Upper lobe of left lung (tissue), 4 donors: ENCODE data around the gene LIPT2.

ENCODE experiments used
- EP300 ChIP-seq, 4 donors: sonication (generic); formaldehyde crosslinking; IDR thresholded peaks; one replicate each; pipeline ENCODE4 v1.5.1; 2017; ENCODE audit warnings: antibody characterized with exemption in 4 of 4, control low read depth in 2 of 4
- POLR2A ChIP-seq, 4 donors: fragments of 450-650 bp; IDR thresholded peaks; one replicate each; pipeline ENCODE4 v1.5.1; 2016 to 2017; ENCODE audit warnings: antibody characterized with exemption in 4 of 4, mild to moderate bottlenecking in 2 of 4
- POLR2AphosphoS5 ChIP-seq, 2 donors: sonication (generic); formaldehyde crosslinking; IDR thresholded peaks; one replicate each; pipeline ENCODE4 v1.5.1; 2017; ENCODE audit warnings: antibody characterized with exemption in 2 of 2
- TF ChIP-seq, protein P1 (sequence below), 6 experiments: fragments of 450-650 bp in 4 of 6; fragments of 200-600 bp in 2 of 6; sonication (generic) in 2 of 6; IDR thresholded peaks; one replicate each; pipeline ENCODE4 v1.5.1; 2016 to 2019; ENCODE audit warnings: antibody characterized with exemption in 6 of 6

DNA sequence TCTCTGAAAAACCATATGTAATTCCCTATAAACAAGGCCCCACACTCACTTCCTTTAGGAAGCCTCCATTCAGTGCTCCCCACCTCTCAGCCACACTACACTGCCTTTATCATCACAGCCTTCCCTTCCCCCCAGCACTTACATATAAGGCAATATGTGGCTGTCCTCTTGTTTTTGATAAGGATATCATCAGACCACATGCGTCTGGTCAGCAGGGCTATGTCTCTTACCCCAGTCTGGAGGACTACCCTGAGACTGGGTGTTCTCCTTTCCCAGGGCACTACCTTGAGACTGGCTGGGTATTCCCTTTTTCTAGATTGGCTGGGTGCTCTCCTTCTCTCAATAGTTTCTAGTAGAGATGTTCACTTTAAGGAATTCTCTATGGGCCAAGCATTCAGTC is 33.9 kb downstream of the LIPT2 start:
- TF ChIP-seq EP300 (IDR thresholded peaks at IDR 0.05): no peak
- TF ChIP-seq, protein P1, sequence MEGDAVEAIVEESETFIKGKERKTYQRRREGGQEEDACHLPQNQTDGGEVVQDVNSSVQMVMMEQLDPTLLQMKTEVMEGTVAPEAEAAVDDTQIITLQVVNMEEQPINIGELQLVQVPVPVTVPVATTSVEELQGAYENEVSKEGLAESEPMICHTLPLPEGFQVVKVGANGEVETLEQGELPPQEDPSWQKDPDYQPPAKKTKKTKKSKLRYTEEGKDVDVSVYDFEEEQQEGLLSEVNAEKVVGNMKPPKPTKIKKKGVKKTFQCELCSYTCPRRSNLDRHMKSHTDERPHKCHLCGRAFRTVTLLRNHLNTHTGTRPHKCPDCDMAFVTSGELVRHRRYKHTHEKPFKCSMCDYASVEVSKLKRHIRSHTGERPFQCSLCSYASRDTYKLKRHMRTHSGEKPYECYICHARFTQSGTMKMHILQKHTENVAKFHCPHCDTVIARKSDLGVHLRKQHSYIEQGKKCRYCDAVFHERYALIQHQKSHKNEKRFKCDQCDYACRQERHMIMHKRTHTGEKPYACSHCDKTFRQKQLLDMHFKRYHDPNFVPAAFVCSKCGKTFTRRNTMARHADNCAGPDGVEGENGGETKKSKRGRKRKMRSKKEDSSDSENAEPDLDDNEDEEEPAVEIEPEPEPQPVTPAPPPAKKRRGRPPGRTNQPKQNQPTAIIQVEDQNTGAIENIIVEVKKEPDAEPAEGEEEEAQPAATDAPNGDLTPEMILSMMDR (IDR thresholded peaks at IDR 0.05): no peak
- TF ChIP-seq POLR2A (IDR thresholded peaks at IDR 0.05): no peak
- no peak for TF ChIP-seq POLR2AphosphoS5 (IDR thresholded peaks at IDR 0.05)
